ENCODE results near the gene PNPLA5.
"Not testable (repeated sequence)": the region's sequence is repeated elsewhere in the genome, so short reads cannot be mapped to it uniquely, and the experiment has no call there.

Gene PNPLA5

DNA sequence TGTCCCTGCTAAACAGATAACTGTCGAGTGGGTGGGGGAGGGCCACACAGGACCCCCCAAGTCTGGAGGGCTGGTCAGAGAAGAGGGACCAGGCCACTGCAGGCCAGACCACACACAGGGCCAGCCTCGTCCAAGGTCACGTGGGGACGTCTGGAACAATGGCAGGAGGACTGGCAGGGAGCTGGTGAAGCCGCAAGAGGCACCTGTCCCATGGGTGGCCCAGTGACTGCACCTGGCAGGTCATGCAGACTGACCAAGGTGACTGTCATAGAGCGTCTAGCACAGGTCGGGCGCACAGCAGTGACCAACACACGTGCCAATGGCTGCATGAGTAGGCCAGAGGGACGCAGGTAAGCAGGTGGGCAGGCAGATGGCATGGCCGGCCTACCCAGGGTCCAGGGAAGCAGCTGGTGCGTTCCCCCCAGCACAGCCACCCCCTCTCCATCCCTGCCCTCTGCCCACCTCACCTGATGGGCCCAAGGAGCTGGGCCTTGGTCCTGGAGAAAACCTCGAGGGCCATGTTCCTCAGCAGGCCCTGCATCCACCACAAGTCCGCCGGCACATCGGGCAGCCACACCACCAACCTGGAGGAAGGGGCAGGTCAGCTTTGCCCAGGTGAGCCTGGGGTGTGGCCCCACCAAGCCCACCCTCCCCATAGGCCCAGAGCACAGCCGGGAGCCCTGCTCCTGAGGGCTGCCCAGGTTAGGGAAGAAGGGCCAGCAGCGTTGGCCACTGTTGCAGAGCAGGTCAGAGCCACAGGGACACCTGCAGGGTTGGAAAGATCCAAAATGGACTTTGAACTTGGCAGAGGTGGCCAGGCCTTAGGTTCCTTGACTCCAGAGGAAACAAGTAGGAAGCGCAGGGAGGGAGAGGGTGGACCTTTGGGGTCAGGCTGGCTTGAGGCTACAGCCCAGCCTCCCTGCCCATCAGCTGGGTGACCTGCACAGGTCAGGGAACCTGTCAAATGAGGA, 10.4 kb downstream of the PNPLA5 start:
- DNase-seq (ENCODE audit: low read depth) = no peak

DNA sequence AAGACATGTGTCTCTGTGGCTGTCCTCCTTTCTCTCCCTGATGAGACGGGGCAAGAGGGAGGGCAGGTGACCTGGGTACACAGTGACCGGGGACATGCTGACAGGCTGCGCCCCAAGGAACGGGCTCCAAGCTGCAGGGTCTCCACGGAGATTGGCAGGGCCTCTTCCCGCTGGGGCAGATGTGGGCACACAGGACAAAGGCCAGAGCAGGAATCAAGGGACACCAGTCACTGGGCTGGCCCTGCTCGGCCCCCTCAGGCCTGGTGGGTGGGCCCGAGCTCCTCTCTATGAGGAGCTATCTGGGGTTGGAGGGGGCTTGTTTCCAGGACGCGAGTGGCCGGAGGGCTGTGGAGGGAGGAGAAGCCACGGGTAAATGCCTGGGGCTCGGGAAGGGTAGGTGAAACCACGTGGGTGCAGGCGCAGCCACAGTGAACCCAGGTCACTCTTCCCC, 11.2 kb downstream of the PNPLA5 start:
- no peak for DNase-seq (ENCODE audit: low read depth)

- no peak for DNase-seq (ENCODE audit: low read depth)
Measured at GRCh38 chr22:43879901-43880540, 11.8 kb downstream of the PNPLA5 start.

DNA sequence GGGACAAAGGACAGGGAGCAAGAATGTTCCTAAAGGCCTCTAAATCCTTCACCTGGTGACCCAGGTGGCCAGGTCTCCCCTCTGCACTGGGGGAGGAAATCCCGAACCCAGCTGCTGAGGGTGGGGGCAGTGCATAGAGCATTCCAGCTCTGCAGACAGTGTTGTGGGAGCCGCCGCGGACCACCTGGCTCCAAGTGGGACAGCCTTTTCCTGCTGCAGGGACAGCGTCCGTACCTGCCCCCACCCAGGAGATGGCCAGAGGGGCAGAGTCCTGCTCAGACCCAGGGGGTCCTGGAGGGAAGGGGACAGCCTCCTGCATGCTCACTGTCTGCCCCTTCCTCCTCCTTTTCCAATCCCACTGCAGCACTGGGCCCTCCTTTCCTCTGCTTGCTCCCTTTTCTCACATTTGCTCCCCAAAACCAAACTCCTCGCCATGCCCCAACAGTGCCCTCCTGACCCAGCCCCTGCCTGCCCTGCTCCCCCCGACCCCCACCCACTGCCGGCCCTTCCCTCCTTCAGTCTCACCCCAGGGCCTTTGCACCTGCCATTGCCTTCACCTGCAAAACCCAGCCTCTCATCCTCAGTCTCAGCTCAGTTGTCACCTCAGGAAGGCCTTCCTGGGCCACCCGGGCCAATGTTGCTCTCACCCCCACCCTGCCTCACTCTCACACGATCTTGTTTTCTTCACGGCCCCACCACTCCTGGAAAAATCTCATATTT, 12.8 kb downstream of the PNPLA5 start:
- no peak for DNase-seq (ENCODE audit: low read depth)

- DNase-seq (ENCODE audit: low read depth) = no peak
Measured at GRCh38 chr22:43878079-43878795, 13.6 kb downstream of the PNPLA5 start.

- no peak for DNase-seq (ENCODE audit: low read depth)
Measured at GRCh38 chr22:43876866-43877509, 14.8 kb downstream of the PNPLA5 start.

DNA sequence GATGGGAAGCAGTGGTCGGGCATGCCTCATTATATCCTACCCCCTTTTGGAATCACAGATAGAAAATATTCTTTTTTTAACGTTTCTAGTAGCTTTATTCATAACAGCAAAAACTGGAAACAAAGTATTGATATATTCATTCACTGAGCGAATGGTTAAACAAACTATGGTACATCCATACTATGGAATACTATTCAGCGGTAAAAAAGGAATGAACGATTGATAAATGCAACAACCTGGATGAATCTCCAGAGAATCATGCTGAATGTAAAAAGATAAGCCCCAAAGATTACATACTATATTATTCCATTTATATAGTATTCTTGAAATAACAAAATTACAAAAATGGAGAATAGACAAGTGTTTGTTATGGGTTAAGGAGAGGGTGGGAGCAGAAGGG, 22.0 kb downstream of the PNPLA5 start:
- DNase-seq (ENCODE audit: low read depth) = no peak

DNA sequence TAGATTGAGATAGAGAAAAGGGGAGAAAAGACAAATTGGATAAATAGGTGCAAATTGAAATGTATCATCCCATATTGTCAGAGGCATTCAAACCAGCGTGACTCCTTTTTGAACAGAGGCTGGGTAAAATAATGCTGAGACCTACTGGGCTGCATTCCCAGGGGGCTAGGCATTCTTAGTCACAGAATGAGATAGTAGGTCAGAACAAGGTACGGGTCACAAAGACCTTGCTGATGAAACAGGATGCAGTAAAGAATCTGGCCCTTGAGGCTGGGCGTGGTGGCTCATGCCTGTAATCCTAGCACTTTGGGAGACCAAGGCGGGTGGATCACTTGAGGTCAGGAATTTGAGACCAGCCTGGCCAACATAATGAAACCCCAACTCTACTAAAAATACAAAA, 22.8 kb downstream of the PNPLA5 start:
- not testable (repeated sequence) for DNase-seq (ENCODE audit: low read depth)

DNA sequence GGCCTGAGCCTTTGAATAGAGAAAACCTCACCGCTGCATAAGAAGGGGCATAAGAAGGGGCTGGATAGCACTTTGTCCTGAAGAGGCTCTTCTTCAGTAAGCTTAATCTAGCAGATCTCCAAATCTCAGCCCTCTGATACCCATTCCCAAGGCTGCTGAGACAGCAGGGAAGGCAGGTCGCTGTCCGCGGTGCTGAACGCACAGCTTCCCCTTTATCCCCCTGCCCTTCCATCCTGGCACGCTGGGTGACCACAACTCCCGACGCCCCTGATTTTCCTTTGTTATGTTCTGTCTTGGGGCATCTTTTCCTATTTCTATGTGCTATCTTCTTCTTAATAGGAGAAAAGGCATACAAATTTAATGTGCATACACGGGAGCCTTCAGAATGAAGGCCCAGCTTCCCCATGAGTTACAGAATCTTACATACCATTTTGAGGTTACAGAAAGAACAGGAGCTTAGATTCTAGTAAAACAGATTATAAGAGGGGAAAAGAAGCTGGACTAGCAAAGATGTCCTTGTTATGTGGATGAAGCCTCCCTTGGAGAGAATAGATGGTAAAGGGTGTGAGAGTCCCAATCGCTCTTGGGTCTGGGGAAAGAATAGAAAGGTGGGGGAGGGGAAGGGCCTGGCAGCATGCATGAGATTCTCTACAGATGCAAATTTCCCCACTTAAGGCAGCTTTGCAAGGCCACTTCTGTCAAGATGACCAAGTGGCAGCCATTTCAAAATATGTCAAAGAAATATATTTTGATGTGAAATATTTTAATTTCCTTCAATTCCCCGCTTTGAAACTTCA, 23.8 kb downstream of the PNPLA5 start:
- DNase-seq (ENCODE audit: low read depth) = no peak

DNA sequence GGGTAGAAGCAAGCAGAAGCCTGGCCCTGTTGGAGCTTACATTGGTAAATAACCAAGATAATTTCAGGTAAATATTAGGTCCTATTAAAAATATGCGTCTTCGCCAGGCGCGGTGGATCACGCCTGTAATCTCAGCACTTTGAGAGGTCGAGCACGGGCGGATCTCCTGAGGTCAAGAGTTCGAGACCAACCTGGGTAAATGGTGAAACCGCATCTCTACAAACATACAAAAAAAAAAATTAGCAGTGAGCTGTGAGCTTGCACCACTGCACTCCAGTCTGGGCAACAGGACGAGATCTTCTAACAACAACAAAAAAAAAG, 29.0 kb downstream of the PNPLA5 start:
- DNase-seq (ENCODE audit: low read depth) = no peak

- DNase-seq (ENCODE audit: low read depth) = no peak
Measured at GRCh38 chr22:43862074-43862881, 29.5 kb downstream of the PNPLA5 start, which contains the start of gene SULT4A1. Gene SULT4A1 (minus strand): TSS chr22:43862513. CDS start chr22:43862382, 131 bp downstream.

GRCh38 chr22:43861529-43861928, 30.3 kb downstream of the PNPLA5 start:
- no peak for DNase-seq (ENCODE audit: low read depth)

DNA sequence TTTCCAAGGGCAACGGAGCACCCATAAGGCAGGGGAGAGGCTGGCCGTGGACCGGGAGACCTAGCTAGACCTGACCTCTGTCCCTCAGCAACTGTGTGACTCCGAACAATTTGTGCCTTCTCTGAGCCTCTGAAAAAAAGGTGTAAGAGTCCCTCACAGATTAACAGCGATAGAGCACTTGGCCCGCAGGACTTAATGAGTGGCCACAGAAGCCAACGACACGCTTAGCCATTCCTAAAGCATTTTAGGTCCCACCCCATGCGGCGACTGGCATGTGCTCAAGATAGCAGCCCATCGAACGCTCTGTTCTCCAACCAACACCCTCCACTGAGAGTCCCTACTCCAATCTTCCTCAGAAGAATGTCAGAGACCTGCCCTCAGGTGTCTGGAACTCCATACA, 31.0 kb downstream of the PNPLA5 start:
- DNase-seq (ENCODE audit: low read depth) = no peak

DNA sequence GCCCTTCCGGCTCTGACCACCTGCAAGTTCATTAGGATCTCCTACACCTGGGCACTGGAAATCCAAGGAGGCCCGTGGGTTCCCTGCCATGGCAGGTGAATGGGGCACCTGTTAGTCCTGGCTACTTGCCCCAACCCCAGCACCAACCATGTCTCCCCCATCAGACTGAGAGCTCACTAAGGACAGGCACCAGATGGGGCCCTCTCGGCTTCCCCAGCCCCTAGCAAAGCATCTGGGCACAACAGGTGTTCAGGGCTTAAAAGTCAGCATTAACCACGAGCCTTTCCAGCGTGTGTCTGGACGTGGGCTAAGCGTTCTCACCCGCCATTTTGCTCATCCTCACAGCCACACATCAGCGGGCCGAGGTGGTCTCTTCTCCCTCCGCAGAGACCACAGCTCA, 31.7 kb downstream of the PNPLA5 start:
- DNase-seq (ENCODE audit: low read depth) = no peak

DNA sequence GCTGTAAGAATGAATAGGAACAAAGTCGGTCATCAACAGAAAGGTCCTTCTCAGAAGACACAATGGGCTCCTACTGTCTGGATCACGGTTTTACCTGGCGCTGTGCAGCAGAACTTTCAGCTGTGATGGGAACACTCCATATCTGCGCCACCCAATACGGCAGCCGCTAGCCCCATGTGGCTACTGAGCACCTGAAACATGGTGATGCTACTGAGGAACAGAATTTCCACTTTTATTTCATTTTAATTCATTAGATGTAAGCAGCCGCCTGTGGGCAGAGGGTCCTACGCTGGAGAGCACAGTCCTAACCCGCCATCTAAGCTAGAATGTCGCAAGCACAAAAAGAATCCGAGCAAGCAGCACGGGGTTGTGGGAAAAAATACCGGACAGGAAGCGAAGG, 32.2 kb downstream of the PNPLA5 start:
- DNase-seq (ENCODE audit: low read depth) = no peak

DNA sequence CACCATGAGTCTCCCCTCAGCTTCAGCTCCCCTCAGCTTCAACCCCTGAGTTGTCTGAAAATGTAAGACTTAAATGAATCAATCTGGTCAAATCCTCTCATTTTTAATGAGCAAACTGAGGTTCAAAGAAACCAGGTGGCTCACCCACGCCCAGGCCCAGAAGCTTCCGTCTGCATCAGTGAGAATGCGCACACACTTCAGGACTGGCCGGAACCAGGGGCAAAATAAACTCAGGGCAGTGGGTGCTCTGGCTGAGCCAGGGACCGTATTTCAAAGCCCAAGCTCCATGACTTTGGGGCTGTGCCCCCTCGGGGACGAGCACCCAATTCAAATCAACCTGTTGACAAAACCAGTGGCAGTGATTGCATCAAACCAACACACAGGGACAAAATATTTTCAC, 32.6 kb downstream of the PNPLA5 start:
- DNase-seq (ENCODE audit: low read depth) = no peak

GRCh38 chr22:43858156-43858895, 33.5 kb downstream of the PNPLA5 start:
- no peak for DNase-seq (ENCODE audit: low read depth)

DNA sequence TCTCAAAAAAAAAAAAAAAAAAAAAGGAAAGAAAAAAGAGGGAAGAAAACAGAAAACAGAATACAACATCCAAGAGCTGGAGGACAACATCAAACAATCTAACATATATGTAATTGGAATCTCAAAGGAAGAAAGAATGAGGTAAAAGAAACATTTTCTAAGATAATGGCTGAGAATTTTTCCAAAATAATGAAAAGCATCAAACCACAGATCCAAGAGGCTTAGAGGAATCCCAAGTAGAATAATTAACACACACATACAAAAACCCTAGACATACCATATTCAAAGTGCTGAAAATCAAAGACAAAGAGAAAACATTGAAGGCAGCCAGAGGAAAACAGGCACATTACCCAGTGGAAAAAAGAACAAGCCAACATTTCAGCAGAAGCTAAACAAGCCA, 34.4 kb downstream of the PNPLA5 start:
- no peak for DNase-seq (ENCODE audit: low read depth)

- DNase-seq (ENCODE audit: low read depth) = no peak
Measured at GRCh38 chr22:43855431-43855830, 36.4 kb downstream of the PNPLA5 start.
